ENCODE results near the gene NELFA.

DNA sequence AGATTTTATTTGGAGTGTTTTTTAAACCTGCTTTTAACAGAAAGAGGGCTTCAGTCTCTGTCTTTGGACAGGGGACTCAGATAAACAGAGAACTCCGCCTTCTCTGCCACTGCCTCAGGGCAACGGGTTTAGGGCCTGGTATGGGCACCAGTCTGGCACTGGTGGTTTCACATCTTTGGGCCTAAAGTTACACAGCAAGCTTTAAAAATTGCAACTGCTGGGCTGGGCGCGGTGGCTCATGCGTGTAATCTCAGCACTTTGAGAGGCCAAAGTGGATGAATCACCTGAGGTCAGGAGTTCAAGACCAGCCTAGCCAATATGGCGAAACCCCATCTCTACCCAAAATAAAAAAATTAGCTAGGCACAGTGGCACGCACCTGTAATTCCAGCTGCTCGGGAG, 40.1 kb upstream of the NELFA start:
- TF ChIP-seq, protein P1, sequence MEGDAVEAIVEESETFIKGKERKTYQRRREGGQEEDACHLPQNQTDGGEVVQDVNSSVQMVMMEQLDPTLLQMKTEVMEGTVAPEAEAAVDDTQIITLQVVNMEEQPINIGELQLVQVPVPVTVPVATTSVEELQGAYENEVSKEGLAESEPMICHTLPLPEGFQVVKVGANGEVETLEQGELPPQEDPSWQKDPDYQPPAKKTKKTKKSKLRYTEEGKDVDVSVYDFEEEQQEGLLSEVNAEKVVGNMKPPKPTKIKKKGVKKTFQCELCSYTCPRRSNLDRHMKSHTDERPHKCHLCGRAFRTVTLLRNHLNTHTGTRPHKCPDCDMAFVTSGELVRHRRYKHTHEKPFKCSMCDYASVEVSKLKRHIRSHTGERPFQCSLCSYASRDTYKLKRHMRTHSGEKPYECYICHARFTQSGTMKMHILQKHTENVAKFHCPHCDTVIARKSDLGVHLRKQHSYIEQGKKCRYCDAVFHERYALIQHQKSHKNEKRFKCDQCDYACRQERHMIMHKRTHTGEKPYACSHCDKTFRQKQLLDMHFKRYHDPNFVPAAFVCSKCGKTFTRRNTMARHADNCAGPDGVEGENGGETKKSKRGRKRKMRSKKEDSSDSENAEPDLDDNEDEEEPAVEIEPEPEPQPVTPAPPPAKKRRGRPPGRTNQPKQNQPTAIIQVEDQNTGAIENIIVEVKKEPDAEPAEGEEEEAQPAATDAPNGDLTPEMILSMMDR (IDR thresholded peaks at IDR 0.05): no peak
- TF ChIP-seq POLR2A (IDR thresholded peaks at IDR 0.05): no peak

Data from lower leg skin (tissue), 3 donors.